C4-2B (cell line): Measurements from ENCODE around the gene SLC39A11.

ENCODE experiments used
- H3K27ac ChIP-seq: fragments of 450-650 bp; 2 replicates; pipeline ENCODE4 v1.5.1; 2017
- CTCF ChIP-seq: fragments of 450-650 bp; conservative IDR thresholded peaks from 2 replicates; pipeline ENCODE4 v1.5.1; 2017; ENCODE audit warnings: mild to moderate bottlenecking
- ZFX ChIP-seq: fragments of 450-650 bp; IDR thresholded peaks from 2 replicates; pipeline ENCODE4 v1.6.1; 2017

SLC39A11 gene

GRCh38 chr17:72734613-72735012 is 357.9 kb downstream of the SLC39A11 start:
- no peak overlapping the region for H3K27ac ChIP-seq
- TF ChIP-seq ZFX, result no peak
- TF ChIP-seq CTCF, result no peak

- no peak for TF ChIP-seq ZFX
- TF ChIP-seq CTCF, result no peak
- H3K27ac ChIP-seq, result no peak overlapping the region
Measured at GRCh38 chr17:72733619-72734282, 358.7 kb downstream of the SLC39A11 start.

- H3K27ac ChIP-seq, result no peak overlapping the region
- TF ChIP-seq ZFX (no peak), CTCF (no peak)
Measured at GRCh38 chr17:72732893-72733618, 359.4 kb downstream of the SLC39A11 start.

GRCh38 chr17:72730077-72730476 is 362.4 kb downstream of the SLC39A11 start:
- TF ChIP-seq ZFX, result no peak
- no peak for TF ChIP-seq CTCF
- H3K27ac ChIP-seq, result no peak overlapping the region

- no peak overlapping the region for H3K27ac ChIP-seq
- TF ChIP-seq ZFX (no peak), CTCF (no peak)
Measured at GRCh38 chr17:72726936-72727335, 365.6 kb downstream of the SLC39A11 start.

- H3K27ac ChIP-seq, result no peak overlapping the region
- TF ChIP-seq ZFX, result no peak
- TF ChIP-seq CTCF, result peak; percentile 98
Measured at GRCh38 chr17:72725433-72726068, 366.9 kb downstream of the SLC39A11 start.

- H3K27ac ChIP-seq, result no peak overlapping the region
Measured at GRCh38 chr17:72724267-72724666, 368.2 kb downstream of the SLC39A11 start.

More at GRCh38 chr17:72724267-72724666, 368.2 kb downstream of the SLC39A11 start:
- TF ChIP-seq CTCF (no peak), ZFX (no peak)
